Measurements from ENCODE around the gene KRT73.

- no peak for TF ChIP-seq BHLHE40 (IDR thresholded peaks at IDR 0.05; ENCODE audit: borderline replicate concordance)
- TF ChIP-seq ELF4 (IDR thresholded peaks at IDR 0.05), result no peak
- TF ChIP-seq CTBP1 (IDR thresholded peaks at IDR 0.05; ENCODE audit: borderline replicate concordance), result no peak
- TF ChIP-seq HDGF (IDR thresholded peaks at IDR 0.05; ENCODE audit: borderline replicate concordance), result no peak
- no peak for TF ChIP-seq SUZ12 (IDR thresholded peaks at IDR 0.05)
- TF ChIP-seq SP1 (IDR thresholded peaks at IDR 0.05), result no peak
- no peak for TF ChIP-seq FOXM1 (IDR thresholded peaks at IDR 0.05; ENCODE audit: borderline replicate concordance)
Measured at GRCh38 chr12:52581481-52581880, 36.9 kb downstream of the KRT73 start.

Data from HEK293T (cell line).